ENCODE results near the gene BHLHE23.

BHLHE23 gene

DNA sequence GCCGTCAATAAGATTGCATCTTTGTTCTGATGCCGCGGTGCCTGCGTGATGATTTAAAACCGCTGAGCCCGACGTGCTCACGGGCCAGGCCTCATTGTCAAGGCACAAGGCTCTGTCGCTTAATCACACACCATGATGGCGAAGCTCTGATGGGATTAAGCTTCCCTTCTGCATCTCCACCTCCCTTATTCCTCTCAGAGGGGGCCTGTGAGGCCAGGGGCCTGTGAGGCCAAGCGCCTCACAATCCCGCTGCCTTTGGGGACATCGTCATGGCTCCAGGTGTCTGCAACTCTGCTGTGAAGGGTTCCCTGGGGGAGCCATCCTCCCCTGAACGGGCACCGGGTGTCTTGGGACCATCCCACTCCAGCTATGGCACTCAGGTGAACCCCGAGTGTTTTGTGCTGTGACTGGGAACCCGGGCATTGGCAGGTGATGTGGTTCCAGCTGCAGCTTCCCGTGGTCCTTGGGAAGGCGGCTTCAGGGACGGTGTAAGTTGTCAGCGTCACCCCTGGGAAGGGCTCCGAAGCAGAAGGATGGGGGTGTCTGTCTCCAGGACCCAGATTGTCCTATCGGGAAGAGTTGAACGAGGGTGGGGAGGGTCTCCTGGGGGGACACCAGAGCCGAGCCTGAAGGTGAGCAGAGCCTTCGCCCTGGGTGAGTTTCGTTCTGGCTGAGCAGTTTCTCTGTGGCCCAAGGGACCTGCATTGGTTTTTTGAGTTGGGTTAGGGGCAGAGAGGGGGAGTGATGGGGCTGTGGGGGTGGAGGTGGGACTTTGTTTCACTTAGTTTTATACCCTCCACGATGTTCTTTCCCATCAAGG lies 18.0 kb upstream of the BHLHE23 start:
- TF ChIP-seq CTCF (IDR thresholded peaks at IDR 0.05; ENCODE audit: low read depth, low read length, missing control alignments) = no peak
- DNase-seq (ENCODE audit: extremely low read depth, low read depth) = no peak
- no peak overlapping the region for H3K4me3 ChIP-seq (replicated peaks; ENCODE audit: low read depth, low read length)

GRCh38 chr20:63023936-63024571 lies 17.3 kb upstream of the BHLHE23 start:
- no peak for TF ChIP-seq CTCF (IDR thresholded peaks at IDR 0.05; ENCODE audit: low read depth, low read length, missing control alignments)
- DNase-seq (ENCODE audit: extremely low read depth, low read depth) = no peak
- H3K4me3 ChIP-seq (replicated peaks; ENCODE audit: low read depth, low read length) = no peak overlapping the region

- no peak for TF ChIP-seq CTCF (IDR thresholded peaks at IDR 0.05; ENCODE audit: low read depth, low read length, missing control alignments)
- no peak for DNase-seq (ENCODE audit: extremely low read depth, low read depth)
- no peak overlapping the region for H3K4me3 ChIP-seq (replicated peaks; ENCODE audit: low read depth, low read length)
Observed at GRCh38 chr20:63023071-63023935, 16.5 kb upstream of the BHLHE23 start.

- no peak overlapping the region for H3K4me3 ChIP-seq (replicated peaks; ENCODE audit: low read depth, low read length)
- TF ChIP-seq CTCF (IDR thresholded peaks at IDR 0.05; ENCODE audit: low read depth, low read length, missing control alignments) = no peak
- DNase-seq (ENCODE audit: extremely low read depth, low read depth) = no peak
Observed at GRCh38 chr20:63022501-63022900, 15.7 kb upstream of the BHLHE23 start.

GRCh38 chr20:63021356-63022321 lies 14.9 kb upstream of the BHLHE23 start:
- TF ChIP-seq CTCF (IDR thresholded peaks at IDR 0.05; ENCODE audit: low read depth, low read length, missing control alignments) = no peak
- no peak overlapping the region for H3K4me3 ChIP-seq (replicated peaks; ENCODE audit: low read depth, low read length)
- no peak for DNase-seq (ENCODE audit: extremely low read depth, low read depth)

DNA sequence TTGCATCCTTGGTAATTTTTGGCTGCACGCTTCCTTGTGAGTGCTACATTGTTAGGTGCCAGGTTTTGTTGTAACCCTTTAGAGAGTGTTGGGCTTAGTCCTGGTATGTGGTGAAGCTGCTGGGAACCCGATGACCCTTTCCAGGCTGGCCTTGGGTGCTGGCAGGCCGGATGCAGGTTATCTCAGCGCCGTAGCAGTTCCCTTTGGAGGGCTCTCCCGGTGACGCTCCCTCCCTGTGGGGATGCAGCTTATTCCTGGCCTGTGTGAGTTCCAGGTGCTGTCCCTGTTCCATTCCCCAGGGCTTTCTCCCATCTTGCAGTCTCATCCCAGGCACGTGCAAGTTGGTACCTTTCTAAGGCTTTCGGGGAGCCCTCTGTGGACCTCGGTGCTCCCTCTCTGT lies 13.9 kb upstream of the BHLHE23 start:
- H3K4me3 ChIP-seq (replicated peaks; ENCODE audit: low read depth, low read length) = no peak overlapping the region
- DNase-seq (ENCODE audit: extremely low read depth, low read depth) = no peak
- no peak for TF ChIP-seq CTCF (IDR thresholded peaks at IDR 0.05; ENCODE audit: low read depth, low read length, missing control alignments)

Measured in HFF-Myc (cell line).